Endothelial cell of umbilical vein (primary cell): ENCODE results near the gene CETN3. TPM values are rescaled to one million over a fixed set of nuclear protein-coding genes. Genes with fewer than 3 reads are reported as not detected.

Experiments used
- BruUV-seq: library from RNA; stranded (reverse); fragments of 400-500 nt; replicated peaks from 2 replicates; lab custom pipeline; 2021; lab: Mats Ljungman, UMichigan
- CTCF ChIA-PET: fragments of 300-600, 350-600 bp; sonication (Branson Sonifier 250); formaldehyde crosslinking; loops from one replicate; lab custom pipeline; 2021; ENCODE audit warnings: antibody characterized with exemption, inconsistent platforms; lab: Charles Lee
- POLR2A ChIA-PET: fragments of 300-600, 350-600 bp; sonication (Branson Sonifier 250); formaldehyde crosslinking; loops from one replicate; lab custom pipeline; 2021; ENCODE audit warnings: antibody characterized with exemption, inconsistent platforms; lab: Charles Lee
- DNase-seq: peaks from one replicate; pipeline ENCODE4 v3.0.0-alpha.2; 2011; ENCODE audit warnings: low read depth, low spot score
- FAIRE-seq: peaks from 2 replicates; lab custom pipeline; 2011; peaks lifted over from hg19 to GRCh38; lab: Jason Lieb, UNC
- H2AFZ ChIP-seq: 2 replicates; pipeline ENCODE4 v1.6.0; 2012; ENCODE audit warnings: low read depth, low read length, control low read depth, inconsistent platforms
- H3K27ac ChIP-seq: 2 replicates; pipeline ENCODE4 v1.5.1; 2011; ENCODE audit warnings: low read depth, mild to moderate bottlenecking, control low read depth, low read length, moderate library complexity; ENCODE audit not compliant: insufficient read depth
- H3K27me3 ChIP-seq, 2 experiments: 2 replicates each; pipeline versions ENCODE4 v1.6.0 to v1.6.1; 2011; ENCODE audit warnings: low read length in 2 of 2, mixed read lengths in 1 of 2; ENCODE audit not compliant: control insufficient read depth in 2 of 2, insufficient read depth in 2 of 2
- H3K36me3 ChIP-seq, 2 experiments: 2 replicates in 1 of 2; 3 replicates in 1 of 2; pipeline ENCODE4 v1.5.1; 2011; ENCODE audit warnings: low read length in 2 of 2, mild to moderate bottlenecking in 1 of 2, moderate library complexity in 1 of 2; ENCODE audit not compliant: control insufficient read depth in 2 of 2, insufficient read depth in 2 of 2; ENCODE audit errors: extremely low read depth in 1 of 2
- H3K4me1 ChIP-seq: 3 replicates; pipeline ENCODE4 v1.5.1; 2011; ENCODE audit warnings: mild to moderate bottlenecking, low read length; ENCODE audit not compliant: control insufficient read depth, insufficient read depth; ENCODE audit errors: extremely low read depth
- H3K4me2 ChIP-seq: 2 replicates; pipeline ENCODE4 v1.6.1; 2011; ENCODE audit warnings: low read length, control low read depth, mixed read lengths; ENCODE audit not compliant: insufficient read depth
- H3K4me3 ChIP-seq, 3 experiments: fragments of 200-600 bp in 1 of 3; sonication (generic), shearing (Covaris generic) in 1 of 3; replicated peaks in 1 of 3; 2 replicates each; pipeline ENCODE4 v1.5.1; 2011 to 2016; ENCODE audit warnings: control low read depth in 3 of 3, low read length in 3 of 3, mild to moderate bottlenecking in 2 of 3, inconsistent platforms in 1 of 3, low read depth in 1 of 3, moderate library complexity in 1 of 3; ENCODE audit not compliant: insufficient read depth in 1 of 3
- H3K79me2 ChIP-seq: 2 replicates; pipeline ENCODE4 v1.6.0; 2012; ENCODE audit warnings: low read length, inconsistent platforms; ENCODE audit not compliant: control insufficient read depth, insufficient read depth
- H3K9ac ChIP-seq: replicated peaks from 2 replicates; pipeline ENCODE3; 2011; ENCODE audit warnings: low read length, control low read depth; ENCODE audit not compliant: insufficient read depth; ENCODE audit errors: extremely low read depth
- H3K9me1 ChIP-seq: replicated peaks from 3 replicates; pipeline ENCODE4 v1.6.0; 2011; ENCODE audit warnings: mild to moderate bottlenecking, low read length; ENCODE audit not compliant: control insufficient read depth, insufficient read depth; ENCODE audit errors: extremely low read depth
- H3K9me3 ChIP-seq: replicated peaks from 2 replicates; pipeline ENCODE4 v1.5.1; 2012; ENCODE audit warnings: low read length, inconsistent platforms; ENCODE audit not compliant: control insufficient read depth, insufficient read depth
- H4K20me1 ChIP-seq: replicated peaks from 2 replicates; pipeline ENCODE3; 2011; ENCODE audit warnings: mild to moderate bottlenecking, low read length; ENCODE audit not compliant: control insufficient read depth, insufficient read depth; ENCODE audit errors: extremely low read depth
- EZH2 ChIP-seq: IDR thresholded peaks from 2 replicates; pipeline ENCODE4 v1.6.1; 2012; ENCODE audit warnings: borderline replicate concordance, low read depth, mild to moderate bottlenecking, moderate library complexity, low read length, inconsistent platforms; ENCODE audit not compliant: severe bottlenecking
- FOS ChIP-seq: IDR thresholded peaks from 2 replicates; pipeline ENCODE4 v1.6.1; 2011; ENCODE audit warnings: mild to moderate bottlenecking, low read length, moderate library complexity, borderline replicate concordance; ENCODE audit not compliant: insufficient read depth
- GATA2 ChIP-seq: IDR thresholded peaks from 2 replicates; pipeline ENCODE4 v1.7.0; 2011; ENCODE audit warnings: low read depth, mild to moderate bottlenecking, moderate library complexity, mixed read lengths, low read length; ENCODE audit not compliant: insufficient read length, insufficient read depth
- JUN ChIP-seq: IDR thresholded peaks from 2 replicates; pipeline ENCODE4 v1.6.1; 2011; ENCODE audit warnings: borderline replicate concordance, low read depth; ENCODE audit not compliant: insufficient read length, insufficient read depth
- MAX ChIP-seq: IDR thresholded peaks from 2 replicates; pipeline ENCODE4 v1.6.1; 2011; ENCODE audit not compliant: insufficient read depth, insufficient read length
- MYC ChIP-seq: IDR thresholded peaks from one replicate; pipeline ENCODE4 v1.6.1; 2011; ENCODE audit warnings: mild to moderate bottlenecking, low read depth, low read length
- POLR2A ChIP-seq: IDR thresholded peaks from 2 replicates; pipeline ENCODE4 v1.6.1; 2012; ENCODE audit warnings: low read depth, mild to moderate bottlenecking, control low read depth, low read length
- POLR2AphosphoS5 ChIP-seq: IDR thresholded peaks from 2 replicates; pipeline ENCODE4 v1.6.1; 2012; ENCODE audit warnings: low read depth, mild to moderate bottlenecking, control low read depth, low read length, moderate library complexity; ENCODE audit not compliant: insufficient read depth
- dilution Hi-C: fragments of 300-500 bp; cut with MboI; formaldehyde crosslinking; loops from one replicate; pipeline ENCODE4 v1.15.0; 2019; ENCODE audit warnings: low sequenced_read_pairs; ENCODE audit not compliant: extremely low pct_ligation_motif_present
- intact Hi-C: fragments of 100-400 bp; cut with micrococcal nuclease; formaldehyde crosslinking; loops from one replicate; pipeline ENCODE4 v1.10.0; 2022
- polyA plus RNA-seq, 4 experiments: library from polyadenylated mRNA; depleted of rRNA in 3 of 4; stranded (reverse) in 3 of 4; unstranded in 1 of 4; fragments of >200 nt; gene quantifications; 2 replicates each; pipeline versions ENCODE4 v1.2.1 to v1.2.3, GENCODE V29; 2011 to 2012; ENCODE audit warnings: missing spikeins in 1 of 4
- total RNA-seq: library from RNA; stranded (reverse); gene quantifications from 2 replicates; pipeline ENCODE4 v1.2.3, GENCODE V29; 2021
- TF ChIP-seq, protein P1 (sequence below), 2 donors: IDR thresholded peaks; 1 replicate in 1 of 2; 2 replicates in 1 of 2; pipeline ENCODE4 v1.5.1; 2011; ENCODE audit warnings: low read length in 2 of 2, mild to moderate bottlenecking in 2 of 2, moderate library complexity in 2 of 2, control low read depth in 1 of 2, inconsistent platforms in 1 of 2, low read depth in 1 of 2; ENCODE audit not compliant: insufficient read depth in 1 of 2; ENCODE audit errors: extremely low read depth in 1 of 2

CETN3 gene
- total and polyA plus RNA-seq, 2 donors (not counting 3 experiments of a cell fraction or from before 2014, with no cell fraction given), result 2.2 to 17.3 TPM

GRCh38 chr5:90381213-90381929 is 28.2 kb downstream of the CETN3 start:
- intact Hi-C loops, result no loop called here
- H3K4me1 ChIP-seq, result no peaks in the 10 kb centered on the region

More at GRCh38 chr5:90381213-90381929, 28.2 kb downstream of the CETN3 start:
- Histone ChIP-seq H3K36me3 (no peaks in the 10 kb centered on the region), H2AFZ (no peak overlapping the region), H3K27me3 (peaks cover 0 to under 1% of the 10 kb centered on the region in 2 experiments), H3K4me2 (no peak overlapping the region), H4K20me1 (no peaks in the 10 kb centered on the region), H3K27ac (no peak overlapping the region), H3K4me3 (no peak overlapping the region), H3K9ac (no peak overlapping the region), H3K9me3 (no peaks in the 10 kb centered on the region), H3K79me2 (no peaks in the 10 kb centered on the region), H3K9me1 (no peaks in the 10 kb centered on the region)
- DNase-seq (no peak), FAIRE-seq (no peak)
- TF ChIP-seq JUN, result no peak
- TF ChIP-seq MAX, result no peak
- no peak for TF ChIP-seq POLR2AphosphoS5
- no peak for TF ChIP-seq GATA2
- no peak for TF ChIP-seq FOS
- TF ChIP-seq, protein P1, sequence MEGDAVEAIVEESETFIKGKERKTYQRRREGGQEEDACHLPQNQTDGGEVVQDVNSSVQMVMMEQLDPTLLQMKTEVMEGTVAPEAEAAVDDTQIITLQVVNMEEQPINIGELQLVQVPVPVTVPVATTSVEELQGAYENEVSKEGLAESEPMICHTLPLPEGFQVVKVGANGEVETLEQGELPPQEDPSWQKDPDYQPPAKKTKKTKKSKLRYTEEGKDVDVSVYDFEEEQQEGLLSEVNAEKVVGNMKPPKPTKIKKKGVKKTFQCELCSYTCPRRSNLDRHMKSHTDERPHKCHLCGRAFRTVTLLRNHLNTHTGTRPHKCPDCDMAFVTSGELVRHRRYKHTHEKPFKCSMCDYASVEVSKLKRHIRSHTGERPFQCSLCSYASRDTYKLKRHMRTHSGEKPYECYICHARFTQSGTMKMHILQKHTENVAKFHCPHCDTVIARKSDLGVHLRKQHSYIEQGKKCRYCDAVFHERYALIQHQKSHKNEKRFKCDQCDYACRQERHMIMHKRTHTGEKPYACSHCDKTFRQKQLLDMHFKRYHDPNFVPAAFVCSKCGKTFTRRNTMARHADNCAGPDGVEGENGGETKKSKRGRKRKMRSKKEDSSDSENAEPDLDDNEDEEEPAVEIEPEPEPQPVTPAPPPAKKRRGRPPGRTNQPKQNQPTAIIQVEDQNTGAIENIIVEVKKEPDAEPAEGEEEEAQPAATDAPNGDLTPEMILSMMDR (IDR thresholded peaks at IDR 0.05; ENCODE audit: extremely low read depth in 1 of 2, insufficient read depth in 1 of 2, low read depth in 1 of 2, low read length in 2 of 2), result no peak
- no peak for TF ChIP-seq MYC
- no peak for TF ChIP-seq POLR2A
- TF ChIP-seq EZH2, result no peak
- CTCF ChIA-PET, result no interaction called here
- dilution Hi-C loops, result no loop called here
- BruUV-seq, result no TSS peak
- POLR2A ChIA-PET, result no interaction called here
